Activated CD4-positive, alpha-beta T cell treated with anti-CD3 and anti-CD28 coated beads for 1 hour (primary cell): ENCODE results near the gene ACOT2.
A peak's percentile ranks its signal among the peaks of the same experiment; 100 is the strongest.
"Not testable (repeated sequence)": the region's sequence is repeated elsewhere in the genome, so short reads cannot be mapped to it uniquely, and the experiment has no call there.

ENCODE experiments used
- DNase-seq: peaks from one replicate; pipeline ENCODE4 v3.0.0-alpha.2; 2020

The ACOT2 gene

DNA sequence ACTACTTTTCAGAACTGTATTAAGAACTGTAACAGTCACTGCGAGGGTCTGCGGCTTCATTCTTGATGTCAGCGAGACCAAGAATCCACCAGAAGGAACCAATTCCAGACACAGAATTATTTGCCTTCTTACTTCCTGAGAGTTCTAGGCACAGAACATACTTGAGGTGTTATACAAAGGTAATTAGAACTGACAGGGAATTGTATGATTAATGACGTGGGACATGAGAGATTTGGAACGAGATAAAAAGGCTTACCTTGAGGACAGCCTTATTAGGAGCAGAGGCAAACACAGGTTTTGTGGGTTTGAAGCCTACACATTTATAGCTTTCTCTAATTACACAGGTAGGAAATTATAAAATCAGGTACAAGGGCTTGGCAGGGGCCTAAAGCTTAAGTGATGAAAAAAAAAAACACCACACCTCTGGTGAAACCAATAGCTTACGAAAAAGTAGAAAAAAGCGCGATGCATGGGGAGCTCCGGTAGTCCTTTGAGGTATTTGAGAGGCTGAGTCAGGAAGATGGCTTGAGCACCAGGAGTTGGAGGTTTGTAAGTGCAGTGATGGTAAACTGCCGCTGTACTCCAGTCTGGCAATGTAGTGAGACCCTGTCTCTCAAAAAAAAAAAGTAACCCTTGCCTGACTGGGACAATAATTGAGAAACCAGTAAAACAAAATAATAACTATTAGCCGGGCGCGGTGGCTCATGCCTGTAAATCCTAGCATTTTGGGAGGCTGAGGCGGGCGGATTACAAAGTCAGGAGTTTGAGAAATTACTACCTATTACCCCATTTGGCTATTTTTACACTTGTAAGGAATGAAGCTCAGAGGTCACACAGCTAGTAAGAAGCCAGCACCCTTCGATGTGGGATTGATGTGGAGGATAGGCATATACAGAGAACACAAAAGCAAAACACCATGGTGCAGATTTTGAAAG lies 795 bp upstream of the ACOT2 start:
- DNase-seq = no peak

- not testable (repeated sequence) for DNase-seq
Observed at GRCh38 chr14:73568886-73569184, 178 bp upstream of the ACOT2 start.

DNA sequence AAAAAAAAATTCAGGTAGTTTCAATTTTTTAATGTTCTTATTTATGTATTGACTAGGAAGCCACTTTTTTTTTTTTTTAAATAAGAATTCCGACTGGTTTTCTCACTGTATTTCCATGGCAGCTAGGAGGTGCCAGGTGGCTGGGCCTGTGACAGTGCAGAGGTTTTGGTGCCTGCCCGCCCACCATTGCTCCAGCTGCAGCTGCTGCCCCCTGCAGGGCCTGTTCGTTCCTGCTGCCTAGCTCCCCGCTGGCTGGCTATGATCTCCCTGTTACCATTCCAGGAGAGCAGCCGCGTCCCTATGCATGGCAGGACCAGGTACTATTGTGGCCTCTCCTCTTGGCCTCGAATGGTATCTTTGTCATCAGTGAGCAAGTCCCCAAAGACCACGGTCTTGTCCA lies 1.9 kb downstream of the ACOT2 start:
- DNase-seq = peak; percentile 48

DNA sequence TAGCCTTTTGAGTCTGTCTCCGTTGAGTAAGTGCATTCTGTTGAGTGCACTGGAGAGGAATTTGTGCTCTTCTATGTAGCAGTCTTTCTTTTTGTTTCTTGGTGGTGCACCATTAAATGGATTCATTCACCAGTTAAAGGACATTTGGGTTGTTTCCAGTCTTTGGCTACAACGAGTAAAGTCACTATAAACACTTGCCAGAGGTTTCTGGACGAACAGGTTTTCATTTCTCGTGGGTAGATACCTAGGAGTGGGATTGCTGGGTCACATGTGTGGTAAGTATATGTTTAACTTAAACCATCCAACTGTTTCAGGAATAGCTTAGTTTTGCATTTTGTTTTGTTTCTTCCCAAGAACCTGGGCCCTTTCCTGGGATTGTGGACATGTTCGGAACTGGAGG lies 4.0 kb downstream of the ACOT2 start:
- DNase-seq = not testable (repeated sequence)

GRCh38 chr14:73573740-73574139 lies 4.7 kb downstream of the ACOT2 start:
- not testable (repeated sequence) for DNase-seq

- not testable (repeated sequence) for DNase-seq
Observed at GRCh38 chr14:73574251-73574650, 5.2 kb downstream of the ACOT2 start.

GRCh38 chr14:73576391-73576790 lies 7.4 kb downstream of the ACOT2 start:
- no peak for DNase-seq

GRCh38 chr14:73577214-73577613 lies 8.2 kb downstream of the ACOT2 start:
- DNase-seq = not testable (repeated sequence)

- DNase-seq = not testable (repeated sequence)
Observed at GRCh38 chr14:73582102-73582979, 13.3 kb downstream of the ACOT2 start.

DNA sequence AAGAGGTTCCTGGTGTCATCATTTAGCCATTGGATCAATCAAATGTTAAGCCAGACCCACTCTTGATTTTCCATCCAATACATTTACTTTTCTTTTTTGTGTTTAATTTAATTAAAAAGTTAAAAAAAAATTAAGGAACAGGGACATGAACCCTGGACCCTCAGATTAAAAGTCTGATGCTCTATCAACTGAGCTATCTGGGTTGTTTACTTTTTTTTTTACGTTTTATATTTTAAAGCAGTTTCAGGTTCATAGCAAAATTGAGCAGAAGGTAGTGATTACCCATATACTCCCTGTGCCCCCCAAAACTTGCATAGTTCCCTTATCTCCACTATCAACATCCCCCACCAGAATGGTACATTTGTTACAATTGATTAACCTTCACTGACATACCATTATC lies 19.7 kb downstream of the ACOT2 start:
- DNase-seq = no peak

DNA sequence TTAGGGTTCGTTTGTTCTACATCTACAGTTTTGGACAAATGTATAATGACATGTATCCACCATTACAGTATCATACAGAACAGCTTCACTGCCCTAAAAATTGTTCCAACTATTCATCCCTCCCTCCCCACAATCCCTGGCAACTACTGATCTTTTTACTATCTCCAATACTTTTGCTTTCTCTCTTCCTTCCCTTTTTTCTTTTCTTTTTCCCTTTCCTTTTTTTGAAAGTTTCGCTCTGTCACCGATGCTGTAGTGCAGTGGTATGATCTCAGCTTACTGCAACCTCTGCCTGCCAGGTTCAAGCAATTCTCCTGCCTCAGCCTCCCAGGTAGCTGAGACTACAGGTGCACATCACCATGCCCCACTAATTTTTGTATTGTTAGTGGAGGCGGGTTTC lies 20.1 kb downstream of the ACOT2 start:
- no peak for DNase-seq

GRCh38 chr14:73590673-73591004 lies 21.6 kb downstream of the ACOT2 start:
- not testable (repeated sequence) for DNase-seq

DNA sequence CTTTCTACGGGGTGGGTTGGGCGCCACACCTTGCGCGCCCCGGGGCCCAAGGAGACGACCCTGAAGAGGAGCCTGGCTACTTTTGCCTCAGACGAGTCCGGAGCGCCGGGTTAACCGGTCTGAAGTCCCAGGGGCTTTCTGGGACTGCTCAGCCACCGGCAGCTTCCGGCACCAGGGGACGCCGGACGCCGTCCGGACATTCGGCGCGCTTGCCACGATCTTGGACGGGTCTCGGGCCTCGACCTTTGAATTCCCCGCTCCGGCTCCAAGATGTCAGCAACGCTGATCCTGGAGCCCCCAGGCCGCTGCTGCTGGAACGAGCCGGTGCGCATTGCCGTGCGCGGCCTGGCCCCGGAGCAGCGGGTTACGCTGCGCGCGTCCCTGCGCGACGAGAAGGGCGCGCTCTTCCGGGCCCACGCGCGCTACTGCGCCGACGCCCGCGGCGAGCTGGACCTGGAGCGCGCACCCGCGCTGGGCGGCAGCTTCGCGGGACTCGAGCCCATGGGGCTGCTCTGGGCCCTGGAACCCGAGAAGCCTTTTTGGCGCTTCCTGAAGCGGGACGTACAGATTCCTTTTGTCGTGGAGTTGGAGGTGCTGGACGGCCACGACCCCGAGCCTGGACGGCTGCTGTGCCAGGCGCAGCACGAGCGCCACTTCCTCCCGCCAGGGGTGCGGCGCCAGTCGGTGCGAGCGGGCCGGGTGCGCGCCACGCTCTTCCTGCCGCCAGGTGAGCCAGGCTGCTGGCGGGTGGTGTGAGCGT lies 22.9 kb downstream of the ACOT2 start, which contains the start of gene ACOT4:
Gene ACOT4 (plus strand): TSS at position 184 of the 760 bp plus-strand sequence. CDS start 87 bp downstream, at position 271.
- DNase-seq = peak; percentile 47

DNA sequence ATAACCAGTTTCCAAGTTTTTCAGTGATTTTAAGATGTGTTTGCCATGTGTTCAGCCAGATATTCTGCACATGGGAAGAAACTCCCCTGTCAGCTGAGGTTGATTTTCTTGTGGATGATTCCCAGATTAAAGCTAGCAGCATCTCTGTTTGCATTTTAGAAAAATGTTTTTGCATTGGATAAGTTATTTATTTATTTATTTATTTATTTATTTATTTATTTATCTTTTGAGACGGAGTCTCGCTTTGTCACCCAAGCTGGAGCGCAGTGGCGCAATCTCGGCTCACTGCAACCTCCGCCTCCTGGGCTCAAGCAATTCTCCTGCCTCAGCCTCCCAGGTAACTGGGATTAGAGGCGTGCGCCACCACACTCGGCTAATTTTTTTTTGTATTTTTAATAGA lies 25.5 kb downstream of the ACOT2 start:
- no peak for DNase-seq

DNA sequence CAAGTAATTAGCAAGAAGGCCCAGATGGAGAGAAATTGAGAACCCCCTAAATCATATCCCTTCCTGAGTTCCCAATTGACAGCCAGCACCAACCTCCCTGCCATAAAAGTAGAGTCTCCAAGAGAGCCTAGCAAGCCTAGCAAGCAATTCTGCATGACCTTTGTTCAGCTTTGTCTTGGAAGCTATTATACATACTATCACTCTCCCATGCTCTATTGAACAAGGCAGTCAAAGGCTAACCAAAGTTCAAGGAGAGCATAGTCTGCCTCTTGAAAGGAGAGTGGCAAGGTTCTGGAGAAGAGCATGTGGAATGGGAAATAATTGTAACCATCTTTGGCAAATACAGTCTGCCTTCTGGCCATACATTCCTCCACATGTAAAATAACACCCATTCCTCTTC lies 30.5 kb downstream of the ACOT2 start:
- DNase-seq = no peak

GRCh38 chr14:73602994-73603393 lies 34.0 kb downstream of the ACOT2 start:
- DNase-seq = no peak

- no peak for DNase-seq
Observed at GRCh38 chr14:73606271-73606670, 37.3 kb downstream of the ACOT2 start.

DNA sequence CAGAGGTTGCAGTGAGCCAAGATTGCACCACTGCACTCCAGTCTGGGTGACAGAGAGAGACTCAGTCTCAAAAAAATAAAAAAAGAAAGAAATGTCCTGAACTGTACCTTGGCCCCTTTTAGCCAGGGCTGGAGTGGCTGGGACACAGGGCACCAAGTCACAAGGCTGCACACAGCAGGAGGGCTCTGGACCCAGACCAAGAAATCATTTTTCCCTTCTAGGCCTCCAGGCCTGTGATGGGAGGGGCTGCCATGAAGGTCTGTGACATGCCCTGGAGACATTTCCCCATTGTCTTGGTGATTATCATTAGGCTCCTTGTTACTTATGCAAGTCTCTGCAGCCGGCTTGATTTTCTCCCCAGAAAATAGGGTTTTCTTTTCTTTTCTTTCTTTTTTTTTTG lies 38.2 kb downstream of the ACOT2 start:
- no peak for DNase-seq

DNA sequence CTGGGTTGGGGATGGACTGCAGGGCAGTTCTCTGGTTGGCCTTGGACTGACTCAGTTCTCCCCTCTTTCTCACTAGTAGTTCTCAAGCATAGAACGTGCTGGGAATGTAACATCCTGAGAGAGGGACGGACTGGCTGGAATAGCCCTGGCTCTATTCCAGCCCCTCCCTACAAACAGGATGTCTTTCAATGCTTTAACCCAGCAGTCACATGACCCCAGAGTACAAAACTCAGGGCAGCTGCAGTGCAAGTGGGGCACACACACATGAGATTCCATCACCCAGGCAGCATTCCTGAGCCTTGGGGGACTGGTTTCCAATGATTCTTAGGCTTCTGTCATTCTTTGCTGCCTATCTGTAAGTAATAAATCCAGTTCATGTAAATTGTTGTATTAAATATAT lies 41.7 kb downstream of the ACOT2 start:
- no peak for DNase-seq

DNA sequence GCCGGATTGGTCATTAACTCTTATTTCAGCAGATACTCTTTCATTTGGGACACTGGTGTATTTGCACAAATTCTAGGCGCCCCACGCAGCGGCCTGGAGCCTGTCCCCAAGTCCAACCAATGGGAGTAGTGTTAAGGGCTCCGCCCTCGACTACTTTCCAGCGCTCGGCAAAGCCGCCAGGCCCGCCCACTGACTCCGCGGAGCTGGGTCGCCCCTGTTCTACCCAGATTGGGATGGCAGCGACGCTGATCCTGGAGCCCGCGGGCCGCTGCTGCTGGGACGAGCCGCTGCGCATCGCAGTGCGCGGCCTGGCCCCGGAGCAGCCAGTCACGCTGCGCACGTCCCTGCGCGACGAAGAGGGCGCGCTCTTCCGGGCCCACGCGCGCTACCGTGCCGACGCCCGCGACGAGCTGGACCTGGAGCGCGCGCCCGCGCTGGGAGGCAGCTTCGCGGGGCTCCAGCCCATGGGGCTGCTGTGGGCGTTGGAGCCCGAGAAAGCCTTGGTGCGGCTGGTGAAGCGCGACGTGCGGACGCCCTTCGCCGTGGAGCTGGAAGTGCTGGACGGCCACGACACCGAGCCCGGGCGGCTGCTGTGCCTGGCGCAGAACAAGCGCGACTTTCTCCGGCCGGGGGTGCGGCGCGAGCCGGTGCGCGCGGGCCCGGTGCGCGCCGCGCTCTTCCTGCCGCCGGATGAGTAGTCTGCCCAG lies 43.5 kb downstream of the ACOT2 start, which contains the start of gene ACOT6:
Gene ACOT6 (plus strand): TSS at position 179 of the 707 bp plus-strand sequence. CDS start 55 bp downstream, at position 234.
- peak; percentile 52 for DNase-seq

DNA sequence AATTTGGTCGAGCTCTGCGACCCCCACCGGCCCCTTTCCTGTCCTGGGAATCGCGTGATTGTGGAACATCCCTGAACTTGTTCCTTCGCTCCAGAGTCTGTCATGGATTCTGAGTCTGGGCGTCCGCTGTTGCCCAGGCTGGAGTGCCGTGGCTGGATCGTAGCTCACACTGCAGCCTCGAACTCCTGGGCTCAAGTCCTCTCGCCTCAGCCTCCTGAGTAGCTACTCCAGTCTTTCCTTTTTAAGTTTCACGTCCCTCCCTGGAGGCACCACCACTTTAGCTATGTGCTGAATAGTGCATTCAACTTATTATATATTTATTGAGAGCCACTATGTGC lies 44.0 kb downstream of the ACOT2 start:
- DNase-seq = no peak

DNA sequence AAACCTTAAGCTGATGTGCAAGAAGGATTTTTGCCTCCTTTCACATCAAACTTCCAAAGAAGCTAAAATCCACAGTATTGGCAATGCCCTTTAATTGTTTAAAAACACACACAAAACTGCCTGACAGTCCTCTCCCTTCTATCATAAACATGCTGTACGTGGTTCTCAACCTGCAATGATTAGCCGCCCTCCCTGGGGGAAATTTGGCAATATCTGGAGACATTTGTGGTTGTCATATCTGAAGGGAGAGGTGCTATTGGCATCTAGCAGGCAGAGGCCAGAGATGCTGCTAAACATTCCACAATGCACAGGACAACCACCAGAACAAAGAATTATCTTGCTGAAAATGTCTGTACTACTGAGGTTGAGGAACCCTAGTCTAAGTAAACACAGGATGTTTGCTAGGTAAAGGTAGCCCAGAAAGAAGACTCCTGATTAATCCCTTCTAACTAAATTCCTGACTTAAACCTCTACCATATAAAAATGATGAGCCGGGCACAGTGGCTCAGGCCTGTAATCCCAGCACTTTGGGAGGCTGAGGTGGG lies 44.5 kb downstream of the ACOT2 start:
- no peak for DNase-seq
